ENCODE measurements around the gene CAPN9. TPM values are rescaled to one million over a fixed set of nuclear protein-coding genes. Genes with fewer than 3 reads are reported as not detected.
"Not testable (repeated sequence)": the region's sequence is repeated elsewhere in the genome, so short reads cannot be mapped to it uniquely, and the experiment has no call there.

CAPN9 gene
- 0.27 TPM for total RNA-seq
- long read RNA-seq = 0 reads

GRCh38 chr1:230747127-230747730 lies at the start of gene CAPN9:
TSS of gene CAPN9 (plus strand) at chr1:230747388. CDS start at chr1:230747497, 109 bp downstream.
- no peak for DNase-seq (ENCODE audit: missing footprints)
- intact Hi-C loops (cut with DNase I) = no loop called here
- ATAC-seq = no peak

GRCh38 chr1:230698130-230698529 lies 49.1 kb upstream of the CAPN9 start:
- ATAC-seq = no peak
- DNase-seq (ENCODE audit: missing footprints) = no peak
- intact Hi-C loops (cut with DNase I) = no loop called here

GRCh38 chr1:230698964-230699363 lies 48.2 kb upstream of the CAPN9 start:
- DNase-seq (ENCODE audit: missing footprints); intact Hi-C loops (cut with DNase I); ATAC-seq: not testable (repeated sequence)

GRCh38 chr1:230699716-230700115 lies 47.5 kb upstream of the CAPN9 start:
- ATAC-seq (no peak), DNase-seq (ENCODE audit: missing footprints) (no peak)
- intact Hi-C loops (cut with DNase I) = no loop called here

- DNase-seq (ENCODE audit: missing footprints) (no peak), ATAC-seq (no peak)
- intact Hi-C loops (cut with DNase I) = no loop called here
Measured at GRCh38 chr1:230700132-230700531, 47.1 kb upstream of the CAPN9 start.

GRCh38 chr1:230701434-230701833 lies 45.8 kb upstream of the CAPN9 start:
- intact Hi-C loops (cut with DNase I) = no loop called here
- DNase-seq (ENCODE audit: missing footprints) = no peak
- no peak for ATAC-seq

GRCh38 chr1:230701895-230702768 lies 45.1 kb upstream of the CAPN9 start:
- ATAC-seq (no peak), DNase-seq (ENCODE audit: missing footprints) (no peak)
- intact Hi-C loops (cut with DNase I) = no loop called here

GRCh38 chr1:230702934-230703678 lies 44.1 kb upstream of the CAPN9 start:
- no peak for ATAC-seq
- intact Hi-C loops (cut with DNase I) = no loop called here
- no peak for DNase-seq (ENCODE audit: missing footprints)

- intact Hi-C loops (cut with DNase I) = no loop called here
- no peak for DNase-seq (ENCODE audit: missing footprints)
- no peak for ATAC-seq
Measured at GRCh38 chr1:230703679-230704385, 43.4 kb upstream of the CAPN9 start.

- ATAC-seq = no peak
- DNase-seq (ENCODE audit: missing footprints) = no peak
- intact Hi-C loops (cut with DNase I) = no loop called here
Measured at GRCh38 chr1:230704830-230705229, 42.4 kb upstream of the CAPN9 start.

- DNase-seq (ENCODE audit: missing footprints) = no peak
- ATAC-seq = no peak
- intact Hi-C loops (cut with DNase I) = no loop called here
Measured at GRCh38 chr1:230705289-230706019, 41.7 kb upstream of the CAPN9 start.

- no peak for DNase-seq (ENCODE audit: missing footprints)
- intact Hi-C loops (cut with DNase I) = no loop called here
- ATAC-seq = no peak
Measured at GRCh38 chr1:230706020-230706699, 41.0 kb upstream of the CAPN9 start.

GRCh38 chr1:230706887-230707731 lies 40.1 kb upstream of the CAPN9 start:
- intact Hi-C loops (cut with DNase I) = no loop called here
- DNase-seq (ENCODE audit: missing footprints) (no peak), ATAC-seq (no peak)

- DNase-seq (ENCODE audit: missing footprints) = no peak
- intact Hi-C loops (cut with DNase I) = no loop called here
- no peak for ATAC-seq
Measured at GRCh38 chr1:230707732-230708630, 39.2 kb upstream of the CAPN9 start.

- ATAC-seq (peak; percentile 46), DNase-seq (ENCODE audit: missing footprints) (no peak)
- intact Hi-C loops (cut with DNase I) = no loop called here
Measured at GRCh38 chr1:230708631-230709580, 38.3 kb upstream of the CAPN9 start.

Measured in Right ventricle myocardium inferior (tissue), 1 donor.